HepG2 (cell line): ENCODE measurements around the gene GSPT1. TPM values are rescaled to one million over a fixed set of nuclear protein-coding genes. Genes with fewer than 3 reads are reported as not detected.
"Not testable (repeated sequence)": the region's sequence is repeated elsewhere in the genome, so short reads cannot be mapped to it uniquely, and the experiment has no call there.

Experiments
- ATAC-seq: fragments of 200-7000 bp; cut with Tn5 transposase; 3 replicates; pipeline ENCODE4 v1.9.1; 2020; ENCODE audit warnings: mild to moderate bottlenecking, moderate library complexity
- BruUV-seq: library from RNA; stranded (reverse); fragments of 400-500 nt; replicated peaks from 2 replicates; lab custom pipeline; 2021; lab: Mats Ljungman, UMichigan
- CTCF ChIA-PET: fragments of 300-600 bp; formaldehyde crosslinking; extraction: SDS; loops from one replicate; lab custom pipeline; 2021; ENCODE audit warnings: low total read pairs, inconsistent platforms, low intra/inter-chr PET ratio; lab: Yijun Ruan, JAX
- POLR2A ChIA-PET: fragments of 350-600 bp; sonication (Branson Sonifier 250); formaldehyde crosslinking; loops from one replicate; lab custom pipeline; 2020; ENCODE audit warnings: antibody characterized with exemption, inconsistent platforms; lab: Yijun Ruan, JAX
- DNase-seq: peaks from one replicate; pipeline ENCODE4 v3.0.0-alpha.2; 2015; ENCODE audit warnings: low spot score
- FAIRE-seq: peaks from 3 replicates; lab custom pipeline; 2011; peaks lifted over from hg19 to GRCh38; lab: Jason Lieb, UNC
- H2AFZ ChIP-seq: one replicate; pipeline ENCODE4 v1.6.1; 2011; ENCODE audit warnings: low read length, inconsistent platforms
- H3K27ac ChIP-seq: fragments of 300-600 bp; 3 replicates; pipeline ENCODE4 v1.8.0; 2011; ENCODE audit warnings: mixed run types, mild to moderate bottlenecking, mixed read lengths, low read length, inconsistent platforms; ENCODE audit not compliant: insufficient read depth; ENCODE audit errors: extremely low read length
- H3K27me3 ChIP-seq, 2 experiments: fragments of 200-600 bp in 1 of 2; 2 replicates in 1 of 2; 3 replicates in 1 of 2; pipeline versions ENCODE4 v1.6.0 to v1.8.0; 2011; ENCODE audit warnings: low read length in 2 of 2, mild to moderate bottlenecking in 2 of 2, moderate library complexity in 2 of 2, inconsistent platforms in 1 of 2; ENCODE audit not compliant: insufficient read depth in 2 of 2, control insufficient read depth in 1 of 2
- H3K36me3 ChIP-seq, 2 experiments: fragments of 200-600 bp in 1 of 2; replicated peaks in 1 of 2; 2 replicates in 1 of 2; 3 replicates in 1 of 2; pipeline versions ENCODE4 v1.5.1 to v1.8.0; 2011; ENCODE audit warnings: low read length in 2 of 2, inconsistent platforms in 1 of 2; ENCODE audit not compliant: insufficient read depth in 2 of 2, control insufficient read depth in 1 of 2
- H3K4me1 ChIP-seq: 2 replicates; pipeline ENCODE4 v1.5.1; 2012; ENCODE audit warnings: low read length, inconsistent platforms; ENCODE audit not compliant: insufficient read depth
- H3K4me2 ChIP-seq: 2 replicates; pipeline ENCODE4 v1.6.0; 2011; ENCODE audit warnings: low read depth, low read length, inconsistent platforms
- H3K4me3 ChIP-seq, 3 experiments: fragments of 200-600 bp in 1 of 3; sonication (generic), shearing (Covaris generic) in 1 of 3; replicated peaks in 1 of 3; 2 replicates each; pipeline ENCODE4 v1.5.1; 2011 to 2016; ENCODE audit warnings: low read length in 3 of 3, inconsistent platforms in 2 of 3, low read depth in 2 of 3, mild to moderate bottlenecking in 2 of 3, control low read depth in 1 of 3, mixed read lengths in 1 of 3; ENCODE audit not compliant: insufficient read depth in 1 of 3
- H3K79me2 ChIP-seq: one replicate; pipeline ENCODE4 v1.6.1; 2011; ENCODE audit warnings: low read length, inconsistent platforms; ENCODE audit not compliant: insufficient read depth
- H3K9ac ChIP-seq: 2 replicates; pipeline ENCODE4 v1.6.0; 2011; ENCODE audit warnings: mild to moderate bottlenecking, low read depth, low read length, inconsistent platforms; ENCODE audit not compliant: insufficient read depth
- H3K9me3 ChIP-seq: 2 replicates; pipeline ENCODE4 v1.5.1; 2012; ENCODE audit warnings: mild to moderate bottlenecking, low read length
- H4K20me1 ChIP-seq: 2 replicates; pipeline ENCODE4 v1.6.0; 2011; ENCODE audit warnings: inconsistent platforms, mild to moderate bottlenecking, low read length, moderate library complexity; ENCODE audit not compliant: insufficient read depth
- WGBS: methylation state at CpG from one replicate; pipeline ENCODE4 v1.1.6; 2017; ENCODE audit warnings: low lambda C conversion rate; 5-methylcytosine and 5-hydroxymethylcytosine counted together
- in situ Hi-C: cut with HindIII; loops from 2 replicates; pipeline ENCODE4 v1.10.0; 2017; ENCODE audit warnings: low pct_unique_long_range_greater_than_20kb; ENCODE audit not compliant: extremely low pct_ligation_motif_present
- intact Hi-C: fragments of 100-400 bp; cut with micrococcal nuclease; formaldehyde crosslinking; loops from one replicate; pipeline ENCODE4 v1.10.0; 2022; ENCODE audit not compliant: unreplicated experiment
- polyA plus RNA-seq, 8 experiments: library from polyadenylated mRNA; depleted of rRNA in 3 of 8; stranded (reverse) in 7 of 8; unstranded in 1 of 8; fragments of >200 nt; fragmentation: Illumina TruSeq in 4 of 8; extraction: Trizol in 4 of 8; gene quantifications; 2 replicates each; pipeline versions ENCODE4 v1.2.1 to v1.2.3, GENCODE V29; 2011 to 2016; ENCODE audit warnings: low read depth in 4 of 8, missing spikeins in 1 of 8, mixed read lengths in 1 of 8; ENCODE audit not compliant: insufficient read depth in 1 of 8
- small RNA-seq, 3 experiments: library from RNA; depleted of rRNA; stranded (forward); fragments of <200 nt; gene quantifications; one replicate each; pipeline ENCODE3, GENCODE V24; 2012; ENCODE audit warnings: low read depth in 2 of 3, low replicate concordance in 1 of 3; ENCODE audit not compliant: insufficient read length in 3 of 3, insufficient read depth in 2 of 3
- total RNA-seq, 5 experiments: library from RNA; depleted of rRNA; stranded (reverse); fragments of >200 nt; fragmentation: Illumina TruSeq; extraction: Trizol; gene quantifications; 2 replicates each; pipeline ENCODE4 v1.2.3, GENCODE V29; 2016; ENCODE audit warnings: low read depth in 1 of 5

The GSPT1 gene
- total and polyA plus RNA-seq, 2 of the 13 experiments (the other 11 are each of a cell fraction or from before 2014, with no cell fraction given), result 120 to 316 TPM

DNA sequence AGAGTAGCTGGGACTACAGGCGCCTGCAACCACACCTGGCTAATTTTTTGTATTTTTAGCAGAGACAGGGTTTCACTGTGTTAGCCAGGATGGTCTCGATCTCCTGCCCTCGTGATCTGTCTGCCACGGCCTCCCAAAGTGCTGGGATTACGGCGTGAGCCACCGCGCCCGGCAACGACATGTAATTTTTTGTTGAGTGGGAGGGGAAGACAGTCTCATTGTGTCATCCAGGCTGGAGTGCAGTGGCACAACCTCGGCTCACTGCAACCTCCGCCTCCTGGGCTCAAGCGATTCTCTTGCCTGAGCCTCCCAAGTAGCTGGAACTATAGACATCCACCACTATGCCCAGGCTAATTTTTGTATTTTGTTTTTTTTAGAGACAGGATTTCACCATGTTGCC, 96.8 kb downstream of the GSPT1 start:
- H3K27ac ChIP-seq, H3K9me3 ChIP-seq, H3K36me3 ChIP-seq, BruUV-seq, FAIRE-seq, H3K4me2 ChIP-seq, H3K79me2 ChIP-seq, ATAC-seq, H3K9ac ChIP-seq, POLR2A ChIA-PET, CTCF ChIA-PET, H3K27me3 ChIP-seq, H2AFZ ChIP-seq, DNase-seq, H3K4me3 ChIP-seq, intact Hi-C loops, H4K20me1 ChIP-seq: not testable (repeated sequence)
- H3K4me1 ChIP-seq, result peaks cover 35% of the 10 kb centered on the region
- in situ Hi-C loops, result loop anchor here (10.0 kb wide), 1 partner anchor 284 kb away; no protein-coding TSS in a partner anchor
- WGBS, result 68% methylated on average over 13 of the region's 13 CpGs

Small RNA genes lying within 50 kb of the gene (small RNA-seq; reads per million reads assigned to genes)
- gene AC007216.5 (0 reads per million in 3 experiments), gene COX6CP1 (0 reads per million in 3 experiments)

Other genes starting within 250 kb of the GSPT1 start
- gene SNN, start 247.5 kb downstream of the GSPT1 start, total RNA-seq (2016; rRNA removed; fragmentation: Illumina TruSeq; extraction: Trizol), result 8.4 TPM in 2 replicates
- gene SNN, start 247.5 kb downstream of the GSPT1 start, polyA plus RNA-seq (2011; rRNA removed), result 5.2 and 5.6 TPM in 2 replicates
- gene TXNDC11, start 173.1 kb downstream of the GSPT1 start, total RNA-seq (2016; rRNA removed; fragmentation: Illumina TruSeq; extraction: Trizol), result 46.4 and 74.9 TPM in 2 replicates
- 123 and 124 TPM in 2 replicates for gene TXNDC11, start 173.1 kb downstream of the GSPT1 start, polyA plus RNA-seq (2011; rRNA removed)
- 29.2 and 51.5 TPM in 2 replicates for gene ZC3H7A, start 118.7 kb downstream of the GSPT1 start, total RNA-seq (2016; rRNA removed; fragmentation: Illumina TruSeq; extraction: Trizol)
- gene ZC3H7A, start 118.7 kb downstream of the GSPT1 start, polyA plus RNA-seq (2011; rRNA removed), result 28.4 and 36.8 TPM in 2 replicates
- gene RSL1D1, start 64.4 kb downstream of the GSPT1 start, total RNA-seq (2016; rRNA removed; fragmentation: Illumina TruSeq; extraction: Trizol), result 343 and 502 TPM in 2 replicates
- 125 and 187 TPM in 2 replicates for gene RSL1D1, start 64.4 kb downstream of the GSPT1 start, polyA plus RNA-seq (2011; rRNA removed)
- gene NPIPB2, start 26.1 kb upstream of the GSPT1 start, total RNA-seq (2016; rRNA removed; fragmentation: Illumina TruSeq; extraction: Trizol), result 1.8 TPM in 1 of 2 replicates, not detected in the other
- gene NPIPB2, start 26.1 kb upstream of the GSPT1 start, polyA plus RNA-seq (2011; rRNA removed), result 3.2 and 4.1 TPM in 2 replicates
- not detected in 2 replicates for gene TNFRSF17, start 49.3 kb upstream of the GSPT1 start, total RNA-seq (2016; rRNA removed; fragmentation: Illumina TruSeq; extraction: Trizol)
- not detected in 2 replicates for gene TNFRSF17, start 49.3 kb upstream of the GSPT1 start, polyA plus RNA-seq (2011; rRNA removed)
- gene SNX29, start 60.8 kb upstream of the GSPT1 start, total RNA-seq (2016; rRNA removed; fragmentation: Illumina TruSeq; extraction: Trizol), result 5.2 and 6.5 TPM in 2 replicates
- 3.4 TPM in 2 replicates for gene SNX29, start 60.8 kb upstream of the GSPT1 start, polyA plus RNA-seq (2011; rRNA removed)